Measurements from ENCODE around the gene MGST1. TPM values are rescaled to one million over a fixed set of nuclear protein-coding genes. Genes with fewer than 3 reads are reported as not detected.

Gene MGST1
- total and polyA plus RNA-seq, 10 donors: 1.4 to 9.6 (median 5.4) TPM

DNA sequence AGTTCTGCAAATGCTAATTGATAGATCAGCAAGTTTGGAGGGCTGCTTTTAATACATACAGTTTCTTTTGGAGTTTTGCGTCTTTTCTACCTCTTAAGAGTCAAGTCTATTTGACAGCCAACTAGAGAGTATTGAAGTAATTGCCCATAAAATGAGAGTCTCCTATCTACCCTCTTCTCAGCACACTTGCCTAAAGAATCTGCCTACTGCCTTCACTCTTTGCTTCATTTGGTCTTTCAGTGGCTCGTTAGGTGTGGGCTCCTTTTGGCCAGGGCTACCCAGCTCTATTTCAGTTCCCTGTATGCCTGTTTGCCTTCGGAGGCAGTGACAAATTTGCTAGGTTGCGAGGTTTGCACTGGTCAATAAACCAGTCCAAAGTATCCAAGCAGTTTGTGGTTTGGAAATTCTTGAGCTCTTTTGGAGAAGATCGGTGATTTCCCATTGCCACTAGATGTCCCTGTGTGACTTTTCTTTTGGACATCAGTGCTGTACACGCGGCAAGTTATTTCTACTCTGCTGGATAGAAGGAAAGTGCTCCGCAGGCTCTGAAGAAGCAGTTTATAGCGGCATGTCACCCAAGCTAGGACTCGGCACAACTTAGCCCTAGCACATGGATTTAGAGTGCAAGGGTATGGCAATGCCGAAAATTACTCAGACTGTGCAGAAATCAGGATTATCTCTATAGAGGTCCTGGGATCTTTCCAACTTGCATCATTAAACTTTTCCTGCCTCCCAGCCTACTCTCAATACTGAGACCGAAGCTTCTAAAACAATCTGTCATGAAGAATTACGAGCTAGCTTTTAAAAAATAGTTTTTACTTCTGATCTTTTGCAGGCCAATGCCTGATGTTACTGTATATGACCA is 38.6 kb downstream of the MGST1 start:
- WGBS, 5 donors: 44 to 60% (median 51%) methylated on average over 12 to 13 of the region's 13 CpGs
- Histone ChIP-seq H3K4me3 (no peak overlapping the region), H3K4me1 (no peaks in the 10 kb centered on the region), H3K27me3 (replicated peaks in 1 of 7) (no peaks in the 10 kb centered on the region), H3K36me3 (no peaks in the 10 kb centered on the region), H3K27ac (no peak overlapping the region), H3K9me3 (no peaks in the 10 kb centered on the region)
- TF ChIP-seq POLR2A (IDR thresholded peaks at IDR 0.05) (no peak), POLR2AphosphoS5 (IDR thresholded peaks at IDR 0.05) (no peak)
- TF ChIP-seq, protein P1, sequence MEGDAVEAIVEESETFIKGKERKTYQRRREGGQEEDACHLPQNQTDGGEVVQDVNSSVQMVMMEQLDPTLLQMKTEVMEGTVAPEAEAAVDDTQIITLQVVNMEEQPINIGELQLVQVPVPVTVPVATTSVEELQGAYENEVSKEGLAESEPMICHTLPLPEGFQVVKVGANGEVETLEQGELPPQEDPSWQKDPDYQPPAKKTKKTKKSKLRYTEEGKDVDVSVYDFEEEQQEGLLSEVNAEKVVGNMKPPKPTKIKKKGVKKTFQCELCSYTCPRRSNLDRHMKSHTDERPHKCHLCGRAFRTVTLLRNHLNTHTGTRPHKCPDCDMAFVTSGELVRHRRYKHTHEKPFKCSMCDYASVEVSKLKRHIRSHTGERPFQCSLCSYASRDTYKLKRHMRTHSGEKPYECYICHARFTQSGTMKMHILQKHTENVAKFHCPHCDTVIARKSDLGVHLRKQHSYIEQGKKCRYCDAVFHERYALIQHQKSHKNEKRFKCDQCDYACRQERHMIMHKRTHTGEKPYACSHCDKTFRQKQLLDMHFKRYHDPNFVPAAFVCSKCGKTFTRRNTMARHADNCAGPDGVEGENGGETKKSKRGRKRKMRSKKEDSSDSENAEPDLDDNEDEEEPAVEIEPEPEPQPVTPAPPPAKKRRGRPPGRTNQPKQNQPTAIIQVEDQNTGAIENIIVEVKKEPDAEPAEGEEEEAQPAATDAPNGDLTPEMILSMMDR (IDR thresholded peaks at IDR 0.05 in 8 of 11, conservative IDR thresholded peaks at IDR 0.05 in 3 of 11): no peak
- intact Hi-C loops (cut with DNase I; ENCODE audit: low total_unique reads): no loop called here
- DNase-seq: no peak

DNA sequence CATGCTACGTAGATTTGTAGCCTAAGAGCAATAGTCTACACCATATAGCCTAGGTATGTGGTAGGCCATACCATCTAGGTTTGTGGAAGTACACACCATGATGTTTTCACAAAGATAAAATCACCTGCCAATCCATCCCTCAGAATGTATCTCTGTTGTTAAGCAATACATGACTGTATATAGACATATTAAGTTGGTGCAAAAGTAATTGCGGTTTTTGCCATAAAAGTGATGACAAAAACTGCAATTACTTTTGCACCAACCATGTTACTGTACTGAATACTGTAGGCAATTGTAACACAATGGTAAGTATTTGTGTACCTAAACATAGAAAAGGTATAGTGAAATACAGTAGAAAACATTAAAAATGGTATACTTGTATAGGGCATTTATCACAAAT is 40.5 kb downstream of the MGST1 start:
- intact Hi-C loops (cut with DNase I; ENCODE audit: low total_unique reads): no loop called here
- no peaks in the 10 kb centered on the region for H3K27me3 ChIP-seq (replicated peaks in 1 of 7)

DNA sequence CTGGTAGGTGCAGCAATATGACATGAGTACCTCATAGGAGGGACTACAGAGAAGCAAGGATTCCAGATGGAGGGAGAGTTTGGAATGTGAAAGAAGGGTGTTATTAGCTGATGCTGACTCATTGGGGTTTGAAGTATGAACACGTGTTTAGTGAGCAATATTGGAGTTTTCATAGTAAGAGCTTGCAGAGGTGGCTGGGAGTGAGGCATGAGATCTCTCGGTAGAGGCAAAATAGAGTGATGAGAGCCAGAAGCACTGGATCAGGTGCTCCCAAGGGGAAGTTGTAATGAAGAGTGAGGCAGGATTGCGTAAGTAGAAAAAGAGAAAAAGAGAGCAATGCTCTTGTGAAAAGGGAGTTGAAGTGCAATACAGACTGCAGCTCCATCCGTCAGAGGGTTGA is 42.1 kb downstream of the MGST1 start:
- no peak for DNase-seq
- intact Hi-C loops (cut with DNase I; ENCODE audit: low total_unique reads): no loop called here
- WGBS, 5 donors: 45 to 80% (median 57%) methylated on average over 4 of the region's 4 CpGs

More for the DNA sequence above, 40.5 kb downstream of the MGST1 start:
- WGBS, 5 donors: 46 to 98% (median 68%) methylated on average over 2 of the region's 2 CpGs
- H3K27ac ChIP-seq: no peak overlapping the region
- H3K4me1 ChIP-seq: no peaks in the 10 kb centered on the region
- H3K36me3 ChIP-seq: no peaks in the 10 kb centered on the region
- TF ChIP-seq POLR2A (IDR thresholded peaks at IDR 0.05) (no peak), POLR2AphosphoS5 (IDR thresholded peaks at IDR 0.05) (no peak)
- TF ChIP-seq, protein P1 (IDR thresholded peaks at IDR 0.05 in 8 of 11, conservative IDR thresholded peaks at IDR 0.05 in 3 of 11): no peak
- DNase-seq: no peak
- peaks cover 0 to 8% (median 0%) of the 10 kb centered on the region in 8 donors for H3K9me3 ChIP-seq
- H3K4me3 ChIP-seq: no peak overlapping the region

More for the DNA sequence above, 42.1 kb downstream of the MGST1 start:
- Histone ChIP-seq H3K4me3 (no peak overlapping the region), H3K27ac (no peak overlapping the region), H3K27me3 (replicated peaks in 1 of 7) (no peaks in the 10 kb centered on the region), H3K9me3 (peaks cover 0 to 25% (median 13%) of the 10 kb centered on the region in 8 donors), H3K4me1 (no peaks in the 10 kb centered on the region), H3K36me3 (no peaks in the 10 kb centered on the region)
- no peak for TF ChIP-seq POLR2AphosphoS5 (IDR thresholded peaks at IDR 0.05)
- TF ChIP-seq POLR2A (IDR thresholded peaks at IDR 0.05): no peak
- TF ChIP-seq, protein P1 (IDR thresholded peaks at IDR 0.05 in 8 of 11, conservative IDR thresholded peaks at IDR 0.05 in 3 of 11): no peak
